Spinal cord (tissue), 4 donors: ENCODE results near the gene CBL. TPM values are rescaled to one million over a fixed set of nuclear protein-coding genes. Genes with fewer than 3 reads are reported as not detected.

Experiments used
- polyA plus RNA-seq, 2 donors: library from polyadenylated mRNA; unstranded; fragments of 120-200 nt; gene quantifications; one replicate each; pipeline ENCODE4 v1.2.1, GENCODE V29; 2013; ENCODE audit not compliant: insufficient read length in 2 of 2
- small RNA-seq: library from RNA; depleted of rRNA; stranded (forward); fragments of <200 nt; gene quantifications from one replicate; pipeline ENCODE3, GENCODE V24; 2014; ENCODE audit warnings: low replicate concordance
- total RNA-seq, 2 donors: library from RNA; depleted of rRNA in 1 of 2; stranded (reverse); fragments of 120-200 nt in 1 of 2; fragments of >200 nt in 1 of 2; gene quantifications; one replicate each; pipeline versions ENCODE4 v1.2.3 to v1.2.4, GENCODE V29; 2013 to 2014

Gene CBL
- total and polyA plus RNA-seq, 4 donors: 13.4 to 37.4 (median 22.3) TPM

Small RNA genes lying within 50 kb of the gene (small RNA-seq; reads per million reads assigned to genes)
- gene RF01225 (not detected), gene RNU6-262P (not detected)

Other genes with a start within 250 kb of the CBL start
- gene FOXR1, start 234.6 kb upstream of the CBL start, total RNA-seq: not detected
- gene FOXR1, start 234.6 kb upstream of the CBL start, polyA plus RNA-seq: under 1 TPM; 0.67 to 0.68 TPM
- gene CENATAC, start 208.2 kb upstream of the CBL start, total RNA-seq: 10 to 100 TPM; 25.6 to 37.5 TPM
- 10 to 100 TPM; 33.5 to 66.9 TPM for gene CENATAC, start 208.2 kb upstream of the CBL start, polyA plus RNA-seq
- 1,000 to 10,000 TPM in 1 of 2 donors, 100 to 1,000 TPM in 1; 451 to 1,390 TPM for gene RPS25, start 188.0 kb upstream of the CBL start, total RNA-seq
- 100 to 1,000 TPM; 677 to 714 TPM for gene RPS25, start 188.0 kb upstream of the CBL start, polyA plus RNA-seq
- 10 to 100 TPM; 61.3 to 97.4 TPM for gene TRAPPC4, start 187.6 kb upstream of the CBL start, total RNA-seq
- 100 to 1,000 TPM; 108 to 145 TPM for gene TRAPPC4, start 187.6 kb upstream of the CBL start, polyA plus RNA-seq
- gene SLC37A4, start 175.5 kb upstream of the CBL start, total RNA-seq: 10 to 100 TPM in 1 of 2 donors, 1 to 10 TPM in 1; 8.1 to 16.8 TPM
- 10 to 100 TPM; 21.5 to 26.1 TPM for gene SLC37A4, start 175.5 kb upstream of the CBL start, polyA plus RNA-seq
- 10 to 100 TPM; 70.8 to 84.5 TPM for gene HYOU1, start 149.1 kb upstream of the CBL start, total RNA-seq
- gene HYOU1, start 149.1 kb upstream of the CBL start, polyA plus RNA-seq: 10 to 100 TPM; 90.3 to 93.9 TPM
- 10 to 100 TPM; 28.1 to 43.1 TPM for gene VPS11, start 138.5 kb upstream of the CBL start, total RNA-seq
- gene VPS11, start 138.5 kb upstream of the CBL start, polyA plus RNA-seq: 10 to 100 TPM; 56.2 to 57.8 TPM
- 10 to 100 TPM in 1 of 2 donors, 1 to 10 TPM in 1; 4.0 to 15.7 TPM for gene HMBS, start 121.5 kb upstream of the CBL start, total RNA-seq
- gene HMBS, start 121.5 kb upstream of the CBL start, polyA plus RNA-seq: 10 to 100 TPM; 23.0 to 31.1 TPM
- gene DPAGT1, start 104.5 kb upstream of the CBL start, total RNA-seq: 10 to 100 TPM; 12.9 to 23.0 TPM
- 10 to 100 TPM; 41.3 to 44.3 TPM for gene DPAGT1, start 104.5 kb upstream of the CBL start, polyA plus RNA-seq
- 10 to 100 TPM in 1 of 2 donors, 1 to 10 TPM in 1; 9.7 to 12.6 TPM for gene C2CD2L, start 99.0 kb upstream of the CBL start, total RNA-seq
- gene C2CD2L, start 99.0 kb upstream of the CBL start, polyA plus RNA-seq: 10 to 100 TPM; 33.5 to 35.3 TPM
- gene HINFP, start 84.8 kb upstream of the CBL start, total RNA-seq: 10 to 100 TPM; 15.5 to 22.9 TPM
- gene HINFP, start 84.8 kb upstream of the CBL start, polyA plus RNA-seq: 10 to 100 TPM; 26.2 to 38.4 TPM
- gene ABCG4, start 57.3 kb upstream of the CBL start, total RNA-seq: 1 to 10 TPM; 2.1 to 5.6 TPM
- 10 to 100 TPM; 11.8 to 16.9 TPM for gene ABCG4, start 57.3 kb upstream of the CBL start, polyA plus RNA-seq
- gene NLRX1, start 37.6 kb upstream of the CBL start, total RNA-seq: 10 to 100 TPM in 1 of 2 donors, 1 to 10 TPM in 1; 8.9 to 15.6 TPM
- gene NLRX1, start 37.6 kb upstream of the CBL start, polyA plus RNA-seq: 10 to 100 TPM in 1 of 2 donors, 1 to 10 TPM in 1; 9.5 to 10.2 TPM
- gene NHERF4, start 20.9 kb upstream of the CBL start, total RNA-seq: under 1 TPM in 1 of 2 donors, not detected in 1; 0.28 TPM
- 1 to 10 TPM in 1 of 2 donors, under 1 TPM in 1; 0.29 to 1.1 TPM for gene NHERF4, start 20.9 kb upstream of the CBL start, polyA plus RNA-seq
- gene MCAM, start 110.8 kb downstream of the CBL start, total RNA-seq: 100 to 1,000 TPM in 1 of 2 donors, 10 to 100 TPM in 1; 99.4 to 108 TPM
- gene MCAM, start 110.8 kb downstream of the CBL start, polyA plus RNA-seq: 100 to 1,000 TPM in 1 of 2 donors, 10 to 100 TPM in 1; 79.6 to 106 TPM
- gene RNF26, start 128.2 kb downstream of the CBL start, total RNA-seq: 1 to 10 TPM; 5.2 to 6.6 TPM
- 10 to 100 TPM; 27.0 to 27.1 TPM for gene RNF26, start 128.2 kb downstream of the CBL start, polyA plus RNA-seq
- gene C1QTNF5, start 134.5 kb downstream of the CBL start, total RNA-seq: 10 to 100 TPM; 13.4 to 63.1 TPM
- gene C1QTNF5, start 134.5 kb downstream of the CBL start, polyA plus RNA-seq: 10 to 100 TPM; 39.7 to 42.1 TPM
- 1 to 10 TPM in 1 of 2 donors, not detected in 1; 3.9 TPM for gene MFRP, start 140.4 kb downstream of the CBL start, total RNA-seq
- under 1 TPM; 0.09 to 0.22 TPM for gene MFRP, start 140.4 kb downstream of the CBL start, polyA plus RNA-seq
- gene USP2, start 175.4 kb downstream of the CBL start, total RNA-seq: 1 to 10 TPM; 3.0 to 3.8 TPM
- gene USP2, start 175.4 kb downstream of the CBL start, polyA plus RNA-seq: 10 to 100 TPM; 12.6 to 13.8 TPM
- 100 to 1,000 TPM in 1 of 2 donors, 10 to 100 TPM in 1; 70.0 to 112 TPM for gene THY1, start 216.8 kb downstream of the CBL start, total RNA-seq
- 100 to 1,000 TPM; 225 to 269 TPM for gene THY1, start 216.8 kb downstream of the CBL start, polyA plus RNA-seq